Fibroblast of gingiva (primary cell): Measurements from ENCODE around the gene MTA3.
A peak's percentile ranks its signal among the peaks of the same experiment; 100 is the strongest.
"Not testable (repeated sequence)": the region's sequence is repeated elsewhere in the genome, so short reads cannot be mapped to it uniquely, and the experiment has no call there.

Source experiments
- DNase-seq: peaks from one replicate; pipeline ENCODE4 v3.0.0-alpha.2; 2011; ENCODE audit warnings: low read depth

The MTA3 gene

DNA sequence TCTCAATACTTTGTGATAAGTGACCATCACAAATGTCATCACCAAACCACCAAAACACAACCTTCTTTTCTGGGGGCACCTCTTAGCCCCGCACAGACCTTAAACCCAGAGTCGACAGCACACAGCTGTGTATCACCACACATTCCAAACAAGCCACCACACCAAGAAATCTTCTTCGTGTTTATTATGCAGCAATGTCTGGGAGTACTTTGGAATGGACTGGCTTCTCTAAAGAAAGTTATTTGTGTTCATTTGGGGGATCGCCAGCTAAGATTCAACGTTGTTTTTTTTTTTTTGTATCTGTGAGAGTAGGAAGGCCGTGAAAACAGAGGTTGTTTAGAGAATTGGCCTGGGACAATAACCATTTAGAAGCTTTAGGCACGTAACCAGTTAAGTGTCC is 1.1 kb upstream of the MTA3 start:
- peak; percentile 52 for DNase-seq

DNA sequence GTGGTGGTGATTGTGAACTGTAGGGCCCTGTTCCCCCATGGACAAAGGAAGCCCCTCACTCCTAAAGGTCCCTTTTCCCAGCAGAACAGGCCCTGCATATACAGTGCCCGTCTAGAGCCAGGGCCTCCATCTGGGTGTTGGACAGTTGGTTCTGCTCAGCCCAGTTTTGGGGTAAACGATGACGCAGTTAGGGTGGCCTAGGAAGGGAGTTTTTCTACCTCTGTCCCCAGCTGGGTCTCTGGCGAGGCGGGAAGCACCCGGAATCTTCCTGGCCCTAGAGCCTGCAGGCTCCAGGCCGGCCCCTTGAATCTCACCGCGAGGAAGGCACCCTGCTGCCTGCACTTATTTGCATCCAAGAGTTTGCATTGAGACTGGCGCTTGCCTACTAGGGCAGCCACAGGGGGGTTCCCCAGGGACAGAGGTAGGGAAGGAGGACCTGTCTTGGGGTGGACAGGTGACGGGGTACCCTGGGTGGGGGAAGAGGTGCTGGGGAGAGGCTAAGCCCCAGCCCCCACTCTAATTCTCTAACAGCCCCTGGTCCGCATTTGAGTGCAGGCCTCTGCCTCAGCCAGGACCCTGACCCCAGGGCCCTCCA is 529 bp upstream of the MTA3 start:
- no peak for DNase-seq

DNA sequence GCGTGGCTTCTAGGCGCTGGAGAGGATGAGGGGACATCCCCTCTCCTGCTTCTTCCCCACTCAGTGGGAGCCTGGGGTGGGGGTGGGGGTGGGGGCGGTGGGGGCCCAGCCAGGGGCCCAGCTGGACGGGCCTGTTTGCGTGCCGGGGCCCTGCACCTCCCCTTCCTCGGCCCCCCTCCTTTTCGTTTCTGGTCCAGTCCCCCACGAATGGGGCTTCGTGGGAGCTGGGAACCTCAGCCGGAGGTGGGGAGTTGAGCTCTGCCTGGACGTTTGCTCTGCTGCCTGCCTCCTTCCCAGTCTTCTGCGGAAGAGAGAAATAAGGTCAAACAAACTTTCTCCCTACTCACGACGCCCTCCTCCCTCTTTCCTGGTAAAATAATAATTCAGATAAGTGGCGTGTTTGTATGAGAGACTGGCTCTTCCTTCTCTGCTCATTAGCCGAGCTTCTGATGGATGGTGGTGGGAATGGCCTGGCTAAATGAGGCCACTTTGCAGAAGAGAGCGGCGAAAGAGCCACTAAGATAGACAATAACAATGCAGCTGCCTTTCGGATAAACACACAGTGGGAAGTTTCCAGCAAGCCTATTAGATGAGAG is 782 bp downstream of the MTA3 start:
- DNase-seq = peak; percentile 14

DNA sequence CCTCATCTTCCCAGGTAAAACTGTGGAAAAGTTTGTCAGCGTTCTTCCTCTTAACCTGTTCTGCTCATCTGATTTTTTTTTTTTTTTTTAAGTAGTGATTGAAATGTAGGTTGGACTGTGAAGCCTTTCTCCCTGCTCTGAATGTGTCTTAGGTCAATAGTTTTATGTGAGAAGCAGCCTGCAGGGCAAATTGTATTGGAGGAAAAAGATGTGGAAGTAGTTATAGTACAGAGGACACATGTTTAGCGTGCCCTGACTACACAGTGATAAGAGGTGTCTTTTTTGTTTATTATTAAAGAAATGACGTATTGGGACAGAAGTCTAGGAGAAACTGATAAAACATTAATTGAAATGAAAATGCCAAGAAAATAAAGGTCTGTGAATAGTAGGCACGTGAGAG is 1.5 kb downstream of the MTA3 start:
- no peak for DNase-seq

DNA sequence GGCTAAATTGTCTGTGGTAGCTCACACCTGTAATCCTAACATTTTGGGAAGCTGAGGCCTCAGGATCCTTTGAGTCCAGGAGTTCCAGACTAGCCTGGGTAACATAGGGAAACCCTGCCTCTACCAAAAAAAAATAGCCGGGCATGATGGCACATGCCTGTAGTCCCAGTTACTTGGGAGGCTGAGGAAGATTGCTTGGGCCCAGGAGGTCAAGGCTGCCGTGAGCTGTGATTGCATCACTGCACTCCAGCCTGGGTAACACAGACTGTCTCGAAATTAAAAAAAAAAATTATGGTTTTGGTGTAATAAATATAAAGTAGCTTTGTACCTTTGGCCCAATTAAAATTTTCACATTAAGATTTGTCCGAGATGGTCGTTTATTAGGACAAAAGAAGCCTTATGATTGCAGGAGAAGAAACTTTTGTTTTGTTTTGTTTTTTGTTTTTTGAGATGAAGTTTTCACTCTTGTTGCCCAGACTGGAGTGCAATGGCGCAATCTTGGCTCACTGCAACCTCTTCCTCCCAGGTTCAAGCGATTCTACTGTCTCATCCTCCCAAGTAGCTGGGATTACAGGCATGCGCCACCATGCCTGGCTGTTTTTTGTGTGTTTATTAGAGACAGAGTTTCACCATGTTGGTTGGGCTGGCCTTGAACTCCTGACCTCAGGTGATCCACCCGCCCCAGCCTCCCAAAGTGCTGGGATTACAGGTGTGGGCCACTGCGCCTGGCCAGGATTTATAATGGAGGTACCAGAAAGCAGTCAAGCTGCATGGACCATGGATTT is 4.1 kb downstream of the MTA3 start:
- DNase-seq = no peak

DNA sequence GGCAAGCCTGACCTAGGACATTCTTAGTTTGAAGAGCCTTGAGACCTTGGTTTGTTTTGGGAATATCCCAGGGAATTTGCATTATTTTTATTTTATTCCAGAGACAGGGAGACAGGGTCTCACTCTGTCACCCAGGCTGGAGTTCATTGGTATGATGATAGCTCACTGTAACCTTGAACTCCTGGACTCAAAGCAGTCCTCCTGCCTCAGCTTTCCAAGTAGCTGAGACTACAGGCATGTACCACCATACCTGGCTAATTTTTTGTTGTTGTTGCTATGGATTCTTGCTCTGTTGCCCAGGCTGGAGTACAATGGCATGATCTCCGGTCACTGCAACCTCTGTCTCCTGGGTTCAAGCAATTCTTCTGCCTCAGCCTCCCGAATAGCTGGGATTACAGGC is 4.8 kb downstream of the MTA3 start:
- no peak for DNase-seq

DNA sequence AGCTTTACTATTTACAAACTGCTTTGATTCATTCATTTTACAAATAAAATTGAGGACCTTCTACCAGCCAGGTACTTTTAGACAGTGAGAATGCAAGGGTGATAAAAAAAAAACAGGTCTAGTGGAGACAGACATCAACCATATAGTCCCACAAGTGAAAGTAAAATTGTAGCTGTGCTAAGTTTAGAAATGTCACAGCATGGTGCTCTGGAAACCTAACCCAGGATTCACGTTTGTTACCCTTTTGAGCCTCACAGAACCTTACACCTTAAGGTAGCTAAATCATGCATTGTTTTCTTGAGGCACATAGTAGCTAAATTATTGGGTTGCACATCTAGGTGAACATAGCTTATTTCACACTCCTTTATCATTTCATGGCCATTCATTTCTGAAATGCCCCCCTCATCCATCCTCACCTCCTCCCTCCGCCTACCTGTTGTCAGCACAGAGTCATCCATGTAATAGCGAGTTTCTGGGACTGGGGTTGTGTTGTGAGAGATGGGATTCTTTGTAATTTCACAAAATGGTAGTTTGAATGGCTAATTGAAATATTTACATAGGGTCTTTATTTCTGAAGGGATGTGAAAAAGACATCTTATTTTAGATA is 7.1 kb downstream of the MTA3 start:
- DNase-seq = no peak

DNA sequence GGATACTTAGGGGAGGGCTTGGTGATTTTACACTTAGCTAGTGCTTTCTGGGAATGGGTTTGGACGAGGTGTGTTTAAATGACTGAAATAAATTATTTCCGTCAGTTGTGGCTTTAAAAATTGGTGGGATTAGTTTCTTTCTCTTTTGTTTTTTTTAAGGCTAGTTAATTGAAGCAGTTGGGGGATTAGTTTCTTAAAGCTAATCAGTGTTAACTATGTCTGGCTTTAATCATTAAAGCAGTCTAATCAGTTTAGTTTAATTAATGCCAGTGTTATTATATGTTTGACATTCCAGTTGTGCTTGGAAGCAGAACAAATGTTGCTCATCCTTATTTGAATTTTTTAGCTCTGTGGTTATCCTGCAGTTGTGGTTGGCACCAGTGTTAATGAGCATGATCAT is 10.2 kb downstream of the MTA3 start:
- DNase-seq = no peak

DNA sequence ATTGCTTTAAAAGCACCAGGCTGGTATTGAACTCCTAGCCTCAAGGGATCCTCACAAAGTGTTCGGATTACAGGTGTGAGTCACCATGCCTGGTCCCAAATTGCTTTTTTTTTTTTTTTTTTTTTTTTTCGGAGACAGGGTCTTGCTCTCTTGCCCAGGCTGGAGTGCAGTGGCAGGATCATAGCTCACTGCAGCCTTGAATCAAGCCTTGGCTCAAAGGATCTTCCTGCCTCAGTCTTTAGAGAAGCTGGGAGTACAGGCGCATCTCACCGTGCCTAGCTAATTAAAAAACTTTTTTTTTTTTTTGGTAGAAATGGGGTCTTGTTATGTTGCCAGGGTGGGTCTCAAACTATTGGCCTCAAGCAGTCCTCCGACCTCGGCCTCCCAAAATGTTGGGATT is 12.8 kb downstream of the MTA3 start:
- DNase-seq = no peak

DNA sequence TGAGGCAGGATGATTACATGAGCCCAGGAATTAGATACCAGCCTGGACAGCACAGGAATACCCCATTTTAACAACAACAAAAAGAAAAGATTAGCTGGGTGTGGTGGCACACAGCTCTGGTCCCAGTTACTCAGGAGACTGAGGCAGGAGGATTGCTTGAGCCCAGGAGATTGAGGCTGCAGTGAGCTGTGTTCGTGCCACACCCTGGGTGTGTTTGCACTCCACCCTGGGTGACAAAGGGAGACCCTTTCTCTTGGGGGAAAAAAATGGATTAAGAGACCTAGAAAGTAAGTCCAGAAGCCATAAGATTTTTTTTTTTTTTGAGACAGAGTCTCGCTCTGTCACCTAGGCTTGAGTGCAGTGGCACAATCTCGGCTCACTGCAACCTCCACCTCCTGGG is 16.2 kb downstream of the MTA3 start:
- DNase-seq = not testable (repeated sequence)

DNA sequence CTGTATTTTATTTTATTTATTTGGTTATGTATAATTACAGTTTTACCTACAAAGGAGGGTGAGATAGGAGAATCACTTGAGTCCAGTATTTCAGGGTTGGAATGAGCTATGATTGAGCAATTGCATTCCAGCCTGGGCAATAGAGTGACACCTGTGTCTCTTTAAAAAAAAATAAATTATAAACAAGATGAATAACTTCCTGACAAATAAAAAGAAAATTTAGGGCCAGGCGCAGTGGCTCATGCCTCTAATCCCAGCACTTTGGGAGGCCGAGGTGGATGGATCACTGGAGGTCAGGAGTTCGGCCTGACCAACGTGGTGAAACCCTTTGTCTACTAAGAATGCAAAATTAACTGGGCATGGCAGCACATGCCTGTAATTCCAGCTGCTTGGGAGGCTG is 17.3 kb downstream of the MTA3 start:
- no peak for DNase-seq

DNA sequence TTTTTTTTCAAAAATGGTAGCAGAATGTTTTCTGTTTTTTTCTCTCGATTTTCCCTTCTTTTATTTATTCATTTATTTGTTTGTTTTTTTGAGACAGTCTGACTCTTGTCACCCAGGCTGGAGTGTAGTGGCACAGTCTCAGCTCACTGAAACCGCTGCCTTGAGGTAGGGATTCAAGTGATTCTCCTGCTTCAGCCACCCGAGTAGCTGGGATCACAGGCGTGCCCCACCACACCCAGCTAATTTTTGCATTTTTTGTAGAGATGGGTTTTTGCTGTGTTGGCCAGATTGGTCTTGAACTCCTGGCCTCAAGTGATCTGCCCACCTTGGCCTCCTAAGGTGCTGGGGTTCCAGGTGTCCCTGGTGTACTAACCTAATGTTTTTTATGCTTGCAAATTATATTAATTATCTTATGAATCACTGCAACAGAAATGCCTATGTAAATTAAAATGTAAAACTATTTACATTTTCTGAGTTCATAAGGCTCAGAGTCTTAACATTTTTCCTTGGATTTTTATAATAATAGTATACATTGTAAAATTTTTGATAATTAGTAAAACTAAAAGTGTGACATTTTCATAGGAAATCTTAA is 19.2 kb downstream of the MTA3 start:
- DNase-seq = no peak

DNA sequence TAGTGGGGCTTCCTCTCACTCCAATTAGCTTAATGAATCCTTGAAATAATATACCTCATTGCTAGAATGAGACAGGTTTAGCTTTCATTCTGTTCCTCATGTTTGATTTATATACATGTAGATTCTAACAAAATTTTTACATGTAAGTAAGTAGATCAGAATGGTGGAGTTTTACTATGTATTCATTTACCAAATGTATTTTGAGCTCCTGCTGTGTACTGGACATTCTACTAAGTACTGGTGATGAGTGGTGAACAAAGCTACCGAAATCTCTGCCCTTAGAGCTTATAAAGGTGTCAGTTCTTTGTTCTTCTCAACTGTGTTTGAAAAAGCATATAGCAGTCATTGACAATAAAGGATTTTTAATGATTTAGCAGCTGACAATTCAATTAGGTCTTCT is 19.7 kb downstream of the MTA3 start:
- DNase-seq = no peak

DNA sequence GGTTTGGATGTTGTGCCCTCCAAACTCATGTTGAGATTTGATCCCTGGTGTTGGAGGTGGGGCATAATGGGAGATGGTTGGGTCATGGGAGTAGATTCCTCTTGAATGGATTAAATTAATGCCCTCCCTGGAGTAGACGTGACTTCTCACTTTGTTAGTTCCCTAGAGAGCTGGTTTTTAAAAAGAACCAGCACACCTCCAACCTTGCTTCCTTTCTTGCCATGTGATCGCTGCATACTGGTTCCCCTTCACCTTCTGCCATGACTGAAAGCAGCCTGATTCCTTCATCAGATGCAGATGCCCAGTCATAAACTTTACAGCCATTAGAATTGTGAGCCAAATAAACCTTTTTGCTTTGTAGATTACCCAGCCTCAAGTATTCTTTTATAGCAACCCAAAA is 21.7 kb downstream of the MTA3 start:
- no peak for DNase-seq

DNA sequence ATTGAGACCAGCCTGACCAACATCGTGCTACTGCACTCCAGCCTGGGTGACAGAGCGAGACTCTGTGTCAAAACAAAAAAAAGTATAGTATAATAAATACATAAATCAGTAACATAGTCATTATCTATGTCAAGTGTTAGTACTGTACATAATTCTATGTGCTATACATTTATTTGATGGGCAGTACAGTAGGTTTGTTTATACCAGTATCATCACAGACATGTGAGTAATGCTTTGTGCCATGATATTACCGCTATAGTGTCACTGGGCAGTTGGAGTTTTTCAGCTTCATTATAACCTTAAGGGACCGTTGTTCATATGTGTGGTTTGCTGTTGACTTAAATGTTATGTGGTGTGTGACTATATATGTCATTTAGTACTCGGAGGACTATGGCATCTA is 24.9 kb downstream of the MTA3 start:
- no peak for DNase-seq

DNA sequence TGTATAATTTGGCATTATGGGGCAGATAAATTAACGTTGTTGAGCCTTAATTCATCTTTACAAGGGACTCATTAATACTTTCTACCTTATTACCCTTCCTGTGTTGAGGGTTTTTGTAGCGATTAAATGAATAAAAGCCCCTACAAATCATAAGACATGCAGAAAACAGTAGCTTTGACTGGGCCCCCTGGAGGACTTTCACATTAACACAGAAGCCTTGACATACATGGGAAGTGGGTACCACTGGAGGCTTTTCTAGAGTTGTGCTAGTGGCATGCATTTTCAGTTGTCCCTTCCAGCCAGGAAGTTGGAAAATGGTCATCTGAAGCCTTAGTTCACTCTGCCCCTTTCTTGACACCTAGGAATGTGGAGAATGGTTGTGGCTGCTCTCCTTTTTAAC is 30.2 kb downstream of the MTA3 start:
- DNase-seq = no peak

DNA sequence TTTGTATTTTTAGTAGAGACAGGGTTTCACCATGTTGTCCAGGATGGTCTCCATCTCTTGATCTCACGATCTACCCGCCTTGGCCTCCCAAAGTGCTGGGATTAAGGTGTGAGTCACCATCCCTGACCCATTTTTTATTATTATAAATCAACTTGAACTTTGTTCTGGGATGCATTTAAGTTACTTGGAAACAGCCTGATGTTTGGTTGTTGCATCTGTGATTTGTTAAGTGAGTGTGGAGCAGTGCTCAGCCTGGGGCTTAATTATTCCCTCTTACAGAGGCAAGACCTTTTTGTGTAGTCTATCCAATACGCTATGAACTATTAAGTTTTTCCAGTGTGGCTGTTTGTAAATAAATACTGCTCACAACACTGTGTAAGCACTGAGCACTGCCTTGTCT is 32.6 kb downstream of the MTA3 start:
- peak; percentile 51 for DNase-seq

DNA sequence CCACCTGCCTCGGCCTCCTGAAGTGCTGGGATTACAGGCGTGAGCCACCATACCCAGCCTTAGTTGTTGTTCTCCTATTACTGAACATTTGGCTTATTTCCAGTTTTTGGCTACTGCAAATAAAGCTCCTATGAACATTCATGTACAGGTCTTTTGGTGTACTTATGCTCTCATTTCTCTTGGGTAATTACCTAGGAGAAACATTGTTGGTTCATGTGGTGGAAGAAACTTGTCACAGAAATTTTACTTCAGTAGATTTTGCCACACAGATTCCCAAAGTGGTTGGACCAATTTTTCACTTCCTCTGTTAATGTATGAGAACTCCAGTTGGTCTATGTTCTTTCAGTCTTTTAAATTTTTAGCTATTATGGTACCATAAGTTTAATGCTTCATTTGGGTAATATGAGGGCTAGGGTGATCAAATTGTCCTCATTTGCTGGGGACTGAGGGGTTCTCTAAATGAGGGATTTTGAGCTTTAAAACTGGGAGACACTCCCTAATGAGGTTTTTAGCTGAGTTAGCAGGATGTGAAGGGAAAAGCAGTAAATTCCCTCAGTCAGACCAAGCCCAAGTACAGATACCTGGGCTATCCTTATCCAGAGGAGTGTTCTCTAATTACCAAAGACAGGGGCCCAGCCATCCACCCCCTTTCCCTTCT is 33.9 kb downstream of the MTA3 start:
- no peak for DNase-seq

DNA sequence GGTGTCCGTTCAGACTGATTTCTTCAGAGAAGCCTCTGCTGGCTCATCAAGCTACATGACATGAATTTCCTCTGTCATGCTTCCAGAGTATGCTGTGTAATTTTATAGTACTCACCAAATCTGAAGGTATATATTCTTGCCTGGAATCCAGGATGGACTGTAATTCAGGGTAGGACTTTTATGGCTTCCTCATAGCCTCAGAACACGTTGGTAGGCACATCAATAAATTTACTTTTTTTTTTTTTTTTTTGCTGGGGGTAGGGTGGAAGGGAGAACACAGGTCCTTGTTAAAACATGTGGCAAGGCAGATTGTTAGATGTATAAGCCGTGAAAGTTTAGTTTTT is 34.4 kb downstream of the MTA3 start:
- DNase-seq = no peak

DNA sequence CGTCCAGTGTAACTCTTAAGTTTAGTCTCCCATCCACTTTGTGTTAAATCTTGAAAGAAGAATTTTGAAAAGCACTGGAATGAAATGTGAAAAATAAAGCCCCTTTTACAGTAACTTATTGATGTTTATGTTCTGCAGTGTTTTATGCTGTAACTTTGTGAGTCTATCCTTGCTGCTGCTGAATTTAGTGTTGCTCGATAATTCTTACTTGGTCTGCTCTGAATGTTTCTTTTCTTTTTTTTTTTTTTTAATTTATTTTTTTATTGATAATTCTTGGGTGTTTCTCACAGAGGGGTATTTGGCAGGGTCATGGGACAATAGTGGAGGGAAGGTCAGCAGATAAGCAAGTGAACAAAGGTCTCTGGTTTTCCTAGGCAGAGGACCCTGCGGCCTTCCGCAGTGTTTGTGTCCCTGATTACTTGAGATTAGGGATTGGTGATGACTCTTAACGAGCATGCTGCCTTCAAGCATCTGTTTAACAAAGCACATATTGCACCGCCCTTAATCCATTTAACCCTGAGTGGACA is 36.0 kb downstream of the MTA3 start:
- DNase-seq = not testable (repeated sequence)

DNA sequence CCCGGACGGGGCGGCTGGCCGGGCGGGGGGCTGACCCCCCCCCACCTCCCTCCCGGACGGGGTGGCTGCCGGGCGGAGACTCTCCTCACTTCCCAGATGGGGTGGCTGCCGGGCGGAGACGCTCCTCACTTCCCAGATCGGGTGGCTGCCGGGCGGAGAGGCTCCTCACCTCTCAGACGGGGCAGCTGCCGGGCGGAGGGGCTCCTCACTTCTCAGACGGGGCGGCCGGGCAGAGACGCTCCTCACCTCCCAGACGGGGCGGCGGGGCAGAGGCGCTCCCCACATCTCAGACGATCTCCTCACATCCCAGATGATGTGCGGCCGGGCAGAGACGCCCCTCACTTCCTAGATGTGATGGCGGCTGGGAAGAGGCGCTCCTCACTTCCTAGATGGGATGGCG is 37.7 kb downstream of the MTA3 start:
- DNase-seq = not testable (repeated sequence)

DNA sequence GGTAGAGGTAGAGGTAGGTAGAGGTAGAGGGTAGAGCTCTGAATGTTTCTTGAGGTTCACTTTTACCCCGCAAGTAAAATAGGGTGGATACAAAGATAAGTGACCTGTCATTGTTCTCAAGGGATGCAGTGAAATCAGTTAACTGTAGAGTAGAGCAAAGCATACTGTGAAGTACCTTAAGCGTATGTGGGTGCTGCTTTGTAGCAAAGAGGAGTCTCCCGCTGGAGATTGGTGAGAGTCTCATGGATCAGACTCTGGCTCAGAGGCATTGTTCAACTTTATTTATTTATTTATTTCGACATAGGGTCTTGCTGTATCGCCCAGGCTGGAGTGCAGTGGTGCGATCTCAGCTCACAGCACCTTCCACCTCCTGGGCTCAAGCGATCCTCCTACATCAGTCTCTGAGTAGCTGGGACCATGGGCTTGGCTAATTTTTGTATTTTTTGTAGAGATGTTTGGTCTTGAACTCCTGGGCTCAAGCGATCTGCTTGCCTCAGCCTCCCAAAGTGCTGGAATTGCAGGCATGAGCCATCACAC is 38.7 kb downstream of the MTA3 start:
- no peak for DNase-seq
